Esophagus muscularis mucosa (tissue), 4 donors: Measurements from ENCODE around the gene GP2.

Experiments
- CTCF ChIP-seq, 3 experiments: fragments of 200-600 bp in 2 of 3; fragments of 450-650 bp in 1 of 3; sonication (generic) in 2 of 3; IDR thresholded peaks; one replicate each; pipeline ENCODE4 v1.5.1; 2017 to 2019; ENCODE audit warnings: antibody characterized with exemption in 3 of 3, mild to moderate bottlenecking in 2 of 3, moderate library complexity in 1 of 3
- EP300 ChIP-seq: sonication (generic); formaldehyde crosslinking; IDR thresholded peaks from one replicate; pipeline ENCODE4 v1.6.1; 2017; ENCODE audit warnings: antibody characterized with exemption
- POLR2A ChIP-seq: fragments of 450-650 bp; IDR thresholded peaks from one replicate; pipeline ENCODE4 v1.6.1; 2017; ENCODE audit warnings: antibody characterized with exemption, moderate library complexity, mild to moderate bottlenecking, low read depth

- no peak for TF ChIP-seq CTCF (IDR thresholded peaks at IDR 0.05)
- TF ChIP-seq EP300 = no peak
- TF ChIP-seq POLR2A = no peak
These were observed 24.3 kb downstream of the GP2 start for GRCh38 chr16:20303012-20303411.
